ENCODE measurements around the gene GSTA2. TPM values are rescaled to one million over a fixed set of nuclear protein-coding genes. Genes with fewer than 3 reads are reported as not detected.

Gene GSTA2
- total and polyA plus RNA-seq, 4 donors = 2.0 to 6.8 (median 3.1) TPM

DNA sequence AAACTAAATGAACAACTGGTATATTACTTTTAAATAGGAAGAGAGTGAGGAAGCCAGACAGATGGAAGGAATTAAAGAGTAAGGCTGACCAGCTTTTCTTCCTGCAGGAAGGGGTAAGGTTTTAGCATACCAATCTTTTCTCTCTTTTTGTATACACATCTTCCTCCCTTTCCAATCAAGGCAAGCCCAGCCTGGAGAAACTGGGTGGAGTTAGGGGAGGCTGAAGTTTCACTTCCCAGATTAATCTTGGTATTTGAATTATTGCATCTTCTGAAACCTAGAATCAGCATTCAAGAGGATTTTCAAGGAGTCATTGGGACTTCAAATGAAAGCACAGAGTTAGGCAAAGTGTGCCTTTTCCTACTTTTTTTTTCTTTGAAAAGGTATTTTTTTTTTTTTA, 59.2 kb downstream of the GSTA2 start:
- DNase-seq = no peak
- H3K36me3 ChIP-seq (ENCODE audit: control insufficient read depth in 4 of 4, insufficient read depth in 4 of 4, low read length in 4 of 4) = no peaks in the 10 kb centered on the region
- H3K27me3 ChIP-seq (ENCODE audit: control insufficient read depth in 3 of 3, insufficient read depth in 3 of 3, low read length in 2 of 3) = no peaks in the 10 kb centered on the region
- no peaks in the 10 kb centered on the region for H3K4me1 ChIP-seq (ENCODE audit: control insufficient read depth in 5 of 5, insufficient read depth in 5 of 5, low read length in 5 of 5)
- H3K9ac ChIP-seq (ENCODE audit: insufficient read depth in 1 of 2, low read length in 2 of 2) = no peak overlapping the region
- no peak for ATAC-seq (ENCODE audit: insufficient read depth, low FRiP score)
- no peak overlapping the region for H3K27ac ChIP-seq (ENCODE audit: low read depth in 1 of 2, low read length in 1 of 2)
- H3K4me3 ChIP-seq = no peak overlapping the region
- TF ChIP-seq, protein P1, sequence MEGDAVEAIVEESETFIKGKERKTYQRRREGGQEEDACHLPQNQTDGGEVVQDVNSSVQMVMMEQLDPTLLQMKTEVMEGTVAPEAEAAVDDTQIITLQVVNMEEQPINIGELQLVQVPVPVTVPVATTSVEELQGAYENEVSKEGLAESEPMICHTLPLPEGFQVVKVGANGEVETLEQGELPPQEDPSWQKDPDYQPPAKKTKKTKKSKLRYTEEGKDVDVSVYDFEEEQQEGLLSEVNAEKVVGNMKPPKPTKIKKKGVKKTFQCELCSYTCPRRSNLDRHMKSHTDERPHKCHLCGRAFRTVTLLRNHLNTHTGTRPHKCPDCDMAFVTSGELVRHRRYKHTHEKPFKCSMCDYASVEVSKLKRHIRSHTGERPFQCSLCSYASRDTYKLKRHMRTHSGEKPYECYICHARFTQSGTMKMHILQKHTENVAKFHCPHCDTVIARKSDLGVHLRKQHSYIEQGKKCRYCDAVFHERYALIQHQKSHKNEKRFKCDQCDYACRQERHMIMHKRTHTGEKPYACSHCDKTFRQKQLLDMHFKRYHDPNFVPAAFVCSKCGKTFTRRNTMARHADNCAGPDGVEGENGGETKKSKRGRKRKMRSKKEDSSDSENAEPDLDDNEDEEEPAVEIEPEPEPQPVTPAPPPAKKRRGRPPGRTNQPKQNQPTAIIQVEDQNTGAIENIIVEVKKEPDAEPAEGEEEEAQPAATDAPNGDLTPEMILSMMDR (IDR thresholded peaks at IDR 0.05; ENCODE audit: control extremely low read depth, extremely low read depth) = no peak
- H3K9me3 ChIP-seq (ENCODE audit: control insufficient read depth in 4 of 4, insufficient read depth in 3 of 4, low read length in 3 of 4) = no peaks in the 10 kb centered on the region

Other genes starting within 250 kb of the GSTA2 start
- 10 to 100 TPM; 15.5 to 33.4 TPM for gene TRAM2, start 186.4 kb downstream of the GSTA2 start, total RNA-seq
- gene TRAM2, start 186.4 kb downstream of the GSTA2 start, polyA plus RNA-seq = 10 to 100 TPM in 1 of 2 donors, 1 to 10 TPM in 1; 4.4 to 14.9 TPM
- gene TMEM14A, start 92.4 kb downstream of the GSTA2 start, total RNA-seq = 10 to 100 TPM; 18.4 to 18.5 TPM
- gene TMEM14A, start 92.4 kb downstream of the GSTA2 start, polyA plus RNA-seq = 10 to 100 TPM; 14.0 to 16.7 TPM
- 10 to 100 TPM; 23.5 to 34.5 TPM for gene GSTA1, start 40.3 kb upstream of the GSTA2 start, total RNA-seq
- 10 to 100 TPM in 1 of 2 donors, 1 to 10 TPM in 1; 4.0 to 65.0 TPM for gene GSTA1, start 40.3 kb upstream of the GSTA2 start, polyA plus RNA-seq
- gene GSTA5, start 77.3 kb upstream of the GSTA2 start, total RNA-seq = not detected
- gene GSTA5, start 77.3 kb upstream of the GSTA2 start, polyA plus RNA-seq = under 1 TPM; 0.09 to 0.22 TPM
- 1 to 10 TPM; 3.0 to 5.8 TPM for gene GSTA3, start 146.2 kb upstream of the GSTA2 start, total RNA-seq
- gene GSTA3, start 146.2 kb upstream of the GSTA2 start, polyA plus RNA-seq = 1 to 10 TPM; 1.1 to 1.7 TPM
- 100 to 1,000 TPM in 1 of 2 donors, 10 to 100 TPM in 1; 63.9 to 115 TPM for gene GSTA4, start 231.8 kb upstream of the GSTA2 start, total RNA-seq
- 100 to 1,000 TPM in 1 of 2 donors, 10 to 100 TPM in 1; 46.0 to 115 TPM for gene GSTA4, start 231.8 kb upstream of the GSTA2 start, polyA plus RNA-seq